Upper lobe of right lung (tissue), 1 donor: Measurements from ENCODE around the gene LINGO1. TPM values are rescaled to one million over a fixed set of nuclear protein-coding genes. Genes with fewer than 3 reads are reported as not detected.

Experiments used
- ATAC-seq: fragments of 200-7000 bp; cut with Tn5 transposase; one replicate; pipeline ENCODE4 v1.9.1; 2020; ENCODE audit warnings: mild to moderate bottlenecking, moderate library complexity
- DNase-seq: peaks from one replicate; pipeline ENCODE4 v3.0.0-alpha.2; 2020
- H3K27ac ChIP-seq: fragments of 200-600 bp; one replicate; pipeline ENCODE4 v1.8.0; 2022
- H3K27me3 ChIP-seq: fragments of 200-600 bp; one replicate; pipeline ENCODE4 v1.8.0; 2022; ENCODE audit warnings: mild to moderate bottlenecking
- H3K36me3 ChIP-seq: fragments of 200-600 bp; one replicate; pipeline ENCODE4 v1.8.0; 2022
- H3K4me1 ChIP-seq: fragments of 200-600 bp; one replicate; pipeline ENCODE4 v1.8.0; 2022
- H3K4me3 ChIP-seq: fragments of 200-600 bp; one replicate; pipeline ENCODE4 v1.8.0; 2022; ENCODE audit warnings: mild to moderate bottlenecking
- H3K9me3 ChIP-seq: fragments of 200-600 bp; one replicate; pipeline ENCODE4 v1.8.0; 2022
- CTCF ChIP-seq: fragments of 200-600 bp; IDR thresholded peaks from one replicate; pipeline ENCODE4 v1.8.0; 2022; ENCODE audit warnings: antibody characterized with exemption
- intact Hi-C: fragments of 100-400 bp; cut with DNase I; formaldehyde crosslinking; loops from one replicate; pipeline ENCODE4 v1.11.0; 2022
- total RNA-seq: library from RNA; stranded (reverse); fragmentation: NEBNext Ultra II Directional; extraction: Animal tissue kit (Norgen Biotek cat#: 25700); gene quantifications from one replicate; pipeline ENCODE4 v1.2.1, GENCODE V29; 2021
- donor health status: DM: no; HTN: yes; CAD: no; lungs with severe emphysema.

The LINGO1 gene
- total RNA-seq, 1 donor from 2014 or later: 0.98 TPM

DNA sequence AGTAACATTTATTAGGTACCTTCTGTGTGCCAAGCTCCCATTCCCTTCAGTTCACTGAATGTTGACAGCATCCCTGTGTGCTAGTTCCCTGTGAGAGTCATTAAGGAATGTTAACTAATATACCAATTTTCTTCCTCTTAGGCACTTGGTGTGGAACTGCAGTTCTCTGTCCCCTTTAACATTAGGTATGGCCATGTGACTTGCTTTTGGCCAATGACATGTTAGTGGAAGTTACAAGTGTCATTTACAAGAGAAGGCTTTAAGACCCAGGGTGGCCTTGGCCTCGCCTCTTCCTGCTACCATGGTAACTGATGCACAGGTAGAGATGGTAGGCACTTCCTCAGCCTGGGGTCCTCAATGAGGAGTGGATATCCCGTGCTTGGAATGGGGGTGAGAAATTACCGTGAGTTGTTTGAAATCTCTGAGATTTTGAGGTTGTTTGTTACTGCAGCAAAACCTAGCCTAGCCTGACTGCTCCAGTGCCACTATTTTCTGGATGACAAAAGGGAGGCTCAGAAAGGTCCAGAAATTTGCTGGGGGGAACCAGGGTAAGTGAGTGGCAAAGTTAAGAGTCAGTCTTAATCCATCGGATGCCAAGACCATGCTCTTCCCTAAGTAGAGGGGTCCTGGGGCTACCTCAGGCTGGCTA is 21.2 kb upstream of the LINGO1 start:
- no peak overlapping the region for H3K4me3 ChIP-seq
- H3K9me3 ChIP-seq: no peaks in the 10 kb centered on the region
- ATAC-seq (no peak), DNase-seq (no peak)
- intact Hi-C loops: no loop called here
- H3K27me3 ChIP-seq: peaks cover 16% of the 10 kb centered on the region
- TF ChIP-seq CTCF: no peak
- no peaks in the 10 kb centered on the region for H3K4me1 ChIP-seq
- H3K27ac ChIP-seq: no peak overlapping the region
- H3K36me3 ChIP-seq: no peaks in the 10 kb centered on the region

GRCh38 chr15:77650265-77650664 is 17.6 kb upstream of the LINGO1 start:
- TF ChIP-seq CTCF: no peak
- Histone ChIP-seq H3K4me1 (no peaks in the 10 kb centered on the region), H3K27ac (no peak overlapping the region), H3K4me3 (no peak overlapping the region), H3K9me3 (no peaks in the 10 kb centered on the region), H3K27me3 (peaks cover 11% of the 10 kb centered on the region), H3K36me3 (no peaks in the 10 kb centered on the region)
- ATAC-seq: no peak
- intact Hi-C loops: no loop called here
- DNase-seq: no peak

GRCh38 chr15:77649610-77650009 is 16.9 kb upstream of the LINGO1 start:
- Histone ChIP-seq H3K4me3 (no peak overlapping the region), H3K9me3 (no peaks in the 10 kb centered on the region), H3K4me1 (no peaks in the 10 kb centered on the region), H3K27me3 (peaks cover 7% of the 10 kb centered on the region), H3K36me3 (no peaks in the 10 kb centered on the region), H3K27ac (no peak overlapping the region)
- ATAC-seq: no peak
- TF ChIP-seq CTCF: no peak
- intact Hi-C loops: no loop called here
- no peak for DNase-seq

DNA sequence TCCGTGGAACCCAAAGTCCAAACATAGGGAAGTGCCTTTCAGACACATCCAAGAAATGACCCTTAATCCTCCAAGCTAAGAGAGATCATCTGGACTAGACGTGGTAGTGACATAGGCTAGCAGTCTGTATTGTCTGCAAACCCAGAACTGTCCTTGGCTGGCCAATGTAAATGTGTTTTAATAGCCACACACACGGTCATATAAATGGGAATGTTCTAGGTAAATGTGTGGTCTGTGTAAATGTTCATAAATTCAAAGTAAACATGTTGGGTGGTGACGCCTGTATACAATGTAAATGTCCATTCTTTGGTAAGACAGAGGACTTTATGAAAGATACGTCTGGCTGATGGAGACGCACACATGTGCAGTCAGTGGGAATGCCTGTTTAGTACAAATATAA is 16.3 kb upstream of the LINGO1 start:
- no peaks in the 10 kb centered on the region for H3K36me3 ChIP-seq
- no peak for TF ChIP-seq CTCF
- H3K9me3 ChIP-seq: no peaks in the 10 kb centered on the region
- H3K4me3 ChIP-seq: no peak overlapping the region
- DNase-seq (no peak), ATAC-seq (no peak)
- H3K27ac ChIP-seq: no peak overlapping the region
- peaks cover 4% of the 10 kb centered on the region for H3K27me3 ChIP-seq
- intact Hi-C loops: no loop called here
- no peaks in the 10 kb centered on the region for H3K4me1 ChIP-seq

- intact Hi-C loops: no loop called here
- H3K27me3 ChIP-seq: peaks cover 4% of the 10 kb centered on the region
- H3K36me3 ChIP-seq: no peaks in the 10 kb centered on the region
- no peak for ATAC-seq
- no peak for DNase-seq
- no peaks in the 10 kb centered on the region for H3K4me1 ChIP-seq
- no peak overlapping the region for H3K27ac ChIP-seq
- TF ChIP-seq CTCF: no peak
- no peaks in the 10 kb centered on the region for H3K9me3 ChIP-seq
- no peak overlapping the region for H3K4me3 ChIP-seq
Observed at GRCh38 chr15:77647961-77648360, 15.2 kb upstream of the LINGO1 start.
